Stimulated activated effector memory CD8-positive, alpha-beta T cell treated with anti-CD3 and anti-CD28 coated beads, Interleukin-12 subunit alpha, Interleukin-12 subunit beta, amount 100 ng/mL, for 72 hours (primary cell): ENCODE results near the gene LMOD2.

Source experiments
- ATAC-seq: fragments of 150-1000 bp; cut with Tn5 transposase; 2 replicates; pipeline ENCODE4 v1.10.0; 2021
- DNase-seq, 2 donors: peaks; one replicate each; pipeline ENCODE4 v3.0.0; 2021 to 2022; ENCODE audit warnings: low spot score in 2 of 2
- H3K27ac Mint-ChIP-seq: one replicate; pipeline ENCODE4 v1.8.0; 2022; ENCODE audit warnings: mild to moderate bottlenecking, mixed read lengths
- H3K36me3 Mint-ChIP-seq: one replicate; pipeline ENCODE4 v1.8.0; 2022; ENCODE audit warnings: mild to moderate bottlenecking, mixed read lengths
- H3K4me1 Mint-ChIP-seq: one replicate; pipeline ENCODE4 v1.8.0; 2022; ENCODE audit warnings: mixed read lengths
- H3K4me3 Mint-ChIP-seq: one replicate; pipeline ENCODE4 v1.8.0; 2022; ENCODE audit warnings: mild to moderate bottlenecking, mixed read lengths
- H3K9me3 Mint-ChIP-seq: one replicate; pipeline ENCODE4 v1.8.0; 2022; ENCODE audit warnings: mixed read lengths

LMOD2 gene

DNA sequence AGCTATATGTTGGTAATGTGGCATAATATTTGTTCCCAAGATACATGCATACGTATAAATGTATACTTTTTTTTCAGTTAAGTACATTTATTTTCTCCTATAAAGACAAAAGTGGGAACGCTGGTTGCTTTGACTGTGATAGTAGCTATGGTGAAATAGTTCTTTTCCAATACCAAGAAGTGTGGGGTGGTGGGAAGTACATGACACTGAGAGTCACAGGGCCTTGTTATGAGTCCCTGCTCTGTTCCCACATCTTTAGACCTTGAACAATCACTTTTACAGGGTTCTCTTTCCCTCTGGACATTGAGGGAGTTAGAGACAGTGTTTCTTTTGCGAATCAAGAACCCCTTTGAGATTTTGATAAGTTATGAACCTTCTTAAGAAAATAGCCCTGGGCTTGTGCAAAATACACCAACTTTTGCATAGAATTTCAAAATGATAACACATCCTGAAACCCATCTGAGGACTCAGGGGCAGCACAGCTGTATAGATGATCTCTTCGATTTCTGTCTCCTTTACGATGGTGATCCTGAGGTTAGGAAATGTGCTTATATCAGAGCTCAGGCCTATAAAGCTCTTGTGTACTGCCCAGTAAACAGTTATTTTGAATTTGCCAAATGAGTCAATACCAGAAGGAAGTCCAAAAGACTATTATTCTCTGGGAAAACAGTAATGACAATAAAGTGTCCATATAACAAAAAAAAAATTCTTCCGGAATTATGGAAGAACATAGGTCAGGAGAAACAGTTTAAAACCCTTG lies 1.1 kb downstream of the LMOD2 start:
- H3K36me3 Mint-ChIP-seq: no peaks in the 10 kb centered on the region
- no peaks in the 10 kb centered on the region for H3K4me1 Mint-ChIP-seq
- no peak for ATAC-seq
- DNase-seq: no peak
- H3K9me3 Mint-ChIP-seq: no peaks in the 10 kb centered on the region
- no peak overlapping the region for H3K4me3 Mint-ChIP-seq
- H3K27ac Mint-ChIP-seq: no peak overlapping the region

DNA sequence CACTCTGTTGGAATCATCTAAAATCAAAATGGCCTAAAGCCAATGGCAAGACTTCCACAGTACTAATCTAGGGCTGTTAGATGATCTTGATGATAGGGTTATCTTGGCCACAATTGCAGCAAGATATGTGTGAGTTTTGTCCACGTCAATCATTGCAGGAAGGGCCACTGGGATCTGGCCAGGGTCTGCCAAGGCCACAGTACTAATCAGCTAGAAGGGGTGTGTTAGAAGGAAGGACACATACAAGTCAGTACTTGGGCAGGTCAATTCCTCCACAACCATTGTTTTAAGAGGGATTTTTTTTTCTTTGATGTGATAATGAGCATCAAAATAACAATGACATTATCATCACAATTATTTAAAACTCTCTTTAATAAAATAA lies 1.6 kb downstream of the LMOD2 start:
- no peak for DNase-seq
- ATAC-seq: no peak
- Mint-ChIP-seq H3K4me1 (no peaks in the 10 kb centered on the region), H3K4me3 (no peak overlapping the region), H3K36me3 (no peaks in the 10 kb centered on the region), H3K9me3 (no peaks in the 10 kb centered on the region), H3K27ac (no peak overlapping the region)

DNA sequence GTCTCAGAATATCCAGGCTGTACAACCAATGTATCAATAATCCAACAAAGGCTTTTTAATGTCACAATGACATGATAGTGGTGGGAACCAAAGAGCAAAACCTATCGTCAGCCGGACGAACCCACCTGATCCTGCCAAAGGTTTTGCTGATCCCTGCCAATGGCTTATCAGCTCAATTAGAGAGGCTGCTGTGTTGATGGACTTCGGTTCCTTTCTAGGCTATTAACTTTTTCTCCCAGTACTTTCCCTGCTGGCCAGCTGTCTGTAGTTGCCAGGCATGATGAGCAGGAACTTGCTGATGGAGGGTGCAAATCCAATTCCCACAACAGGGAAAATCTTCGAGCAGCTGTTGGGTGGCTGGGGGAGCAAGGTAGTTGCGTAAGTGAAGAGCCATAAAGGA lies 2.4 kb downstream of the LMOD2 start:
- Mint-ChIP-seq H3K4me1 (no peaks in the 10 kb centered on the region), H3K9me3 (no peaks in the 10 kb centered on the region), H3K27ac (no peak overlapping the region), H3K4me3 (no peak overlapping the region), H3K36me3 (no peaks in the 10 kb centered on the region)
- ATAC-seq (no peak), DNase-seq (no peak)

- Mint-ChIP-seq H3K9me3 (no peaks in the 10 kb centered on the region), H3K4me3 (no peak overlapping the region), H3K27ac (no peak overlapping the region), H3K4me1 (no peaks in the 10 kb centered on the region), H3K36me3 (no peaks in the 10 kb centered on the region)
- no peak for DNase-seq
- no peak for ATAC-seq
Measured at GRCh38 chr7:123660514-123661354, 5.1 kb downstream of the LMOD2 start.

GRCh38 chr7:123661765-123662164 lies 6.1 kb downstream of the LMOD2 start:
- ATAC-seq (no peak), DNase-seq (no peak)
- Mint-ChIP-seq H3K27ac (no peak overlapping the region), H3K4me1 (no peaks in the 10 kb centered on the region), H3K36me3 (no peaks in the 10 kb centered on the region), H3K4me3 (no peak overlapping the region), H3K9me3 (no peaks in the 10 kb centered on the region)

DNA sequence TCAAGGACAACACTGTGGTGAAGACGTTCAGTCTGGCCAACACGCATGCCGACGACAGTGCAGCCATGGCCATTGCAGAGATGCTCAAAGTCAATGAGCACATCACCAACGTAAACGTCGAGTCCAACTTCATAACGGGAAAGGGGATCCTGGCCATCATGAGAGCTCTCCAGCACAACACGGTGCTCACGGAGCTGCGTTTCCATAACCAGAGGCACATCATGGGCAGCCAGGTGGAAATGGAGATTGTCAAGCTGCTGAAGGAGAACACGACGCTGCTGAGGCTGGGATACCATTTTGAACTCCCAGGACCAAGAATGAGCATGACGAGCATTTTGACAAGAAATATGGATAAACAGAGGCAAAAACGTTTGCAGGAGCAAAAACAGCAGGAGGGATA lies 6.6 kb downstream of the LMOD2 start:
- no peaks in the 10 kb centered on the region for H3K9me3 Mint-ChIP-seq
- H3K4me1 Mint-ChIP-seq: no peaks in the 10 kb centered on the region
- H3K27ac Mint-ChIP-seq: no peak overlapping the region
- no peaks in the 10 kb centered on the region for H3K36me3 Mint-ChIP-seq
- no peak for ATAC-seq
- H3K4me3 Mint-ChIP-seq: no peak overlapping the region
- no peak for DNase-seq

- no peak for DNase-seq
- no peaks in the 10 kb centered on the region for H3K9me3 Mint-ChIP-seq
- no peak overlapping the region for H3K4me3 Mint-ChIP-seq
- H3K27ac Mint-ChIP-seq: no peak overlapping the region
- ATAC-seq: no peak
- H3K36me3 Mint-ChIP-seq: no peaks in the 10 kb centered on the region
- H3K4me1 Mint-ChIP-seq: no peaks in the 10 kb centered on the region
Measured at GRCh38 chr7:123662755-123663154, 7.1 kb downstream of the LMOD2 start.

GRCh38 chr7:123663200-123663599 lies 7.5 kb downstream of the LMOD2 start:
- no peak overlapping the region for H3K4me3 Mint-ChIP-seq
- H3K9me3 Mint-ChIP-seq: no peaks in the 10 kb centered on the region
- no peaks in the 10 kb centered on the region for H3K36me3 Mint-ChIP-seq
- no peaks in the 10 kb centered on the region for H3K4me1 Mint-ChIP-seq
- ATAC-seq (no peak), DNase-seq (no peak)
- no peak overlapping the region for H3K27ac Mint-ChIP-seq

GRCh38 chr7:123665157-123665556 lies 9.5 kb downstream of the LMOD2 start:
- no peaks in the 10 kb centered on the region for H3K9me3 Mint-ChIP-seq
- H3K4me3 Mint-ChIP-seq: no peak overlapping the region
- H3K4me1 Mint-ChIP-seq: no peaks in the 10 kb centered on the region
- no peak for DNase-seq
- H3K36me3 Mint-ChIP-seq: no peaks in the 10 kb centered on the region
- no peak for ATAC-seq
- no peak overlapping the region for H3K27ac Mint-ChIP-seq

DNA sequence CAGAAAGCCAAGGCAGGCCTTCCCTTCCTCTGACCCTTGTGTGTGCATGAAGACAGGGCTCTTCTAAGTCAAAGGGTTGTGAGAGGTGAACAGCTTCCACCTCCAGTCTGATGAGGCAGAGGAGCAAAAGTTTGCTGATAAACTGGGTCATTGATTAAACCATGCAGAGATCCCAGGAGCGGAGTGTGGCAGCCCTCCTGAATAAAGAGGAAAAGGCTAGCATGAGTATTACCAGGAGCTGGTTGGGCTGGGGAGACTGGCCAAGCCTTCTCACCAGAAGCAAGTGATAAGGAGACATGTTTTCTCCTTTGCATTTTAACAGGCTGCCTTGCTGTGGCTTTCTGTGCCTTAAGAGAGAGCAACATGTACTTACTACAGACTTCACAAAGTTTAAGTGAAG lies 10.2 kb downstream of the LMOD2 start:
- no peak overlapping the region for H3K4me3 Mint-ChIP-seq
- H3K27ac Mint-ChIP-seq: no peak overlapping the region
- H3K36me3 Mint-ChIP-seq: no peaks in the 10 kb centered on the region
- no peak for DNase-seq
- no peaks in the 10 kb centered on the region for H3K4me1 Mint-ChIP-seq
- no peak for ATAC-seq
- H3K9me3 Mint-ChIP-seq: no peaks in the 10 kb centered on the region

DNA sequence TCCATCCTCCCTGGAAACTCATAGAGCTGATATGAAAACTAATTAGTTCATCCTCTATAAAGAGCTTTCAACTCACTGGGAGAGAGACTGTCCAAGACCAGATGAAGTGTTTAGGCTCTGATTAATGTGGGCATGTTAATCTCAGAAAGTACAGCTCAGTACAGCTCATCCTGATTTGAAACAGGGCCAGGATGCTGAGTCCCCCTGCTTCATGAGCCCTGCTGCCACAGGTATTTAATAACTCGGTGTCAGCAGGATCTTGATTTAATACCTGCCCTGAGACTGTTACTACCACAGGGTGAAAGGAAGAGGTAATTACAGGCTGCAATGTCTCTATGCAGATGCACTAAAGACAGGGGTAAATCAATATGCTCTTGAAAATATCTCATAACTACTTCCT lies 10.8 kb downstream of the LMOD2 start:
- no peak for ATAC-seq

GRCh38 chr7:123669485-123669884 lies 13.8 kb downstream of the LMOD2 start:
- H3K4me3 Mint-ChIP-seq: no peak overlapping the region
- ATAC-seq: no peak
- H3K27ac Mint-ChIP-seq: no peak overlapping the region
- no peak for DNase-seq
- no peaks in the 10 kb centered on the region for H3K4me1 Mint-ChIP-seq
- peaks cover 6% of the 10 kb centered on the region for H3K36me3 Mint-ChIP-seq
- H3K9me3 Mint-ChIP-seq: no peaks in the 10 kb centered on the region

More for the DNA sequence above, 10.8 kb downstream of the LMOD2 start:
- DNase-seq: no peak
- H3K36me3 Mint-ChIP-seq: no peaks in the 10 kb centered on the region
- H3K4me3 Mint-ChIP-seq: no peak overlapping the region
- no peak overlapping the region for H3K27ac Mint-ChIP-seq
- no peaks in the 10 kb centered on the region for H3K4me1 Mint-ChIP-seq
- no peaks in the 10 kb centered on the region for H3K9me3 Mint-ChIP-seq

DNA sequence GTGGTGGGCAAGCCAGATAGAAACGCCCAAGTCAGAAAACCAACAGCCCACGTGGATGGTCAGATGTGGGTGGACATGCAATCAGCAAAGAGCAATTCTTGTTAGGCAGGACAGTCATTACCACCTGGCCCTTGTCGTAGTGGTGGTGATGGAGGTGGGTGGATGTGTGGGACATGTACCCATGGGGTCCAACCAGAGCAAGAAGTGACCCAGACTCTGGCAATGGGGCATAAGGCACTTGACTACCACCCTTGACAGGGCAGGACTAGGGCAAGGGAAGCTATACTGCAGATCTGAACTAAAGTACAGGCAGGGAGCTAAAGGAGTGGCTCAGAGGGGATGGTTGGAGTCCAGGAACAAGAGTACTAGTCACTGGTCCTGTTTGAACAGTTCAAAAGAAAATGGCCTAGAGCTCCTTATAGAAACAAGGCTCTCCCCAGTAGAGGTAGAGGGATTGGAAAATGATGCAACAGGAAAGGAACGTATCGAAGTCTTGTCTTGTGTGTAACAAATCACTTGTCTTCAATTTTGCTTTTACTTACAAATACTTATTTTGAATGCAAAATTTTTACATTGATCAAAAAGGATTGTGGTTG lies 17.6 kb downstream of the LMOD2 start:
- DNase-seq (no peak), ATAC-seq (no peak)
- H3K4me1 Mint-ChIP-seq: no peaks in the 10 kb centered on the region
- no peak overlapping the region for H3K27ac Mint-ChIP-seq
- peaks cover 6% of the 10 kb centered on the region for H3K36me3 Mint-ChIP-seq
- H3K4me3 Mint-ChIP-seq: no peak overlapping the region
- no peaks in the 10 kb centered on the region for H3K9me3 Mint-ChIP-seq

DNA sequence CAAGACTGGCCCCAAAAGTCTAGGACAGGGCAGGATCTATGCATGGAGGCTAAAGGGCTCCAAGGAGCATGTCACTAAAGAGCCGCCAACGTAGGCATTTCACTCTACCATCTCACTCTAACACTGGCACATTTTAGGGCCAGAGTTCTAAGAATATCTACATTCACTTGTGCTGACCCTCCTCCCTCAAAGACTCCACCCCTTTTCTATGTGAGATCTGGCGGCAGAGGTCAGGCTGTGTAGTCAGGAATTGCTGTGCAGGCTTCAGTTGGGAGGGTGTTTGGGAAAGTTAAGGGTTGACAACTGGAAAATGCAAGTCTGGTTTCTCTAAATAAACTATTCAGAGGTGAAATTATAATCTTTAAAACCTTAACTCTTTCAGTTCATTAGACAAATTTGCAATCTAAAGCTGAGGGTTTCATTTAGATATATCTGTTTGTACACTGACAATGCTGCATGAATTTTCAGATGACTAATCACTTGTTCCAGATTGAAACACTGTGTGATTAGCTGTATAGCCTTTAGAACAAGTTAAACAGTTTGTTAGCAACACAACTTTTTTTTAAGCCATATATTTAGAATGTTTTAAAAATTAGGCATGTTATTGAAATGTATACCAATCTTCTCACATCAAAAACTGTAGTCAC lies 18.2 kb downstream of the LMOD2 start:
- H3K36me3 Mint-ChIP-seq: peaks cover 6% of the 10 kb centered on the region
- no peaks in the 10 kb centered on the region for H3K4me1 Mint-ChIP-seq
- H3K27ac Mint-ChIP-seq: no peak overlapping the region
- no peak for DNase-seq
- no peak overlapping the region for H3K4me3 Mint-ChIP-seq
- no peaks in the 10 kb centered on the region for H3K9me3 Mint-ChIP-seq
- ATAC-seq: no peak

- no peaks in the 10 kb centered on the region for H3K9me3 Mint-ChIP-seq
- H3K36me3 Mint-ChIP-seq: peaks cover 6% of the 10 kb centered on the region
- DNase-seq (no peak), ATAC-seq (no peak)
- H3K4me1 Mint-ChIP-seq: no peaks in the 10 kb centered on the region
- H3K27ac Mint-ChIP-seq: no peak overlapping the region
- no peak overlapping the region for H3K4me3 Mint-ChIP-seq
Measured at GRCh38 chr7:123674399-123675180, 18.9 kb downstream of the LMOD2 start.
